A549 (cell line): ENCODE results near the gene DUSP2. TPM values are rescaled to one million over a fixed set of nuclear protein-coding genes. Genes with fewer than 3 reads are reported as not detected.

Experiments used
- ATAC-seq, 2 experiments: fragments of 200-7000 bp in 1 of 2; fragments of >200 bp in 1 of 2; cut with Nextera tagmentation in 1 of 2; cut with Tn5 transposase in 1 of 2; 3 replicates each; pipeline versions ENCODE4 v1.8.0 to v1.9.1; 2018 to 2020; ENCODE audit warnings: mild to moderate bottlenecking in 1 of 2, moderate library complexity in 1 of 2
- CTCF ChIA-PET: fragments of 300-600 bp; sonication (Branson Sonifier 250); formaldehyde crosslinking; extraction: SDS; loops from one replicate; lab custom pipeline; 2021; ENCODE audit warnings: antibody characterized with exemption, inconsistent platforms; lab: Yijun Ruan, JAX
- POLR2A ChIA-PET: fragments of 350-600 bp; formaldehyde crosslinking; extraction: SDS; loops from one replicate; lab custom pipeline; 2021; ENCODE audit warnings: antibody characterized with exemption, inconsistent platforms; lab: Yijun Ruan, JAX
- DNase-seq, 2 experiments: peaks; one replicate each; pipeline versions ENCODE4 v3.0.0 to v3.0.0-alpha.2; 2011 to 2016; ENCODE audit warnings: low read depth in 1 of 2, low spot score in 1 of 2
- FAIRE-seq: peaks from 2 replicates; lab custom pipeline; 2011; peaks lifted over from hg19 to GRCh38; lab: Jason Lieb, UNC
- H3K27ac ChIP-seq, 2 experiments: fragments of >200 bp; sonication (Bioruptor Twin); formaldehyde crosslinking; 3 replicates each; pipeline ENCODE4 v1.5.1; 2016 to 2017
- H3K4me1 ChIP-seq: fragments of >200 bp; sonication (Bioruptor Twin); formaldehyde crosslinking; 3 replicates; pipeline ENCODE4 v1.6.1; 2016
- H3K4me2 ChIP-seq: fragments of >200 bp; sonication (Bioruptor Twin); formaldehyde crosslinking; 3 replicates; pipeline ENCODE4 v1.6.1; 2016
- H3K4me3 ChIP-seq: fragments of >200 bp; sonication (Bioruptor Twin); formaldehyde crosslinking; 3 replicates; pipeline ENCODE4 v1.5.1; 2016
- H3K9me3 ChIP-seq: fragments of >200 bp; sonication (Bioruptor Twin); formaldehyde crosslinking; 3 replicates; pipeline ENCODE4 v1.6.1; 2016
- ATOH8 ChIP-seq: fragments of 250-450 bp; sonication (Bioruptor Pico); IDR thresholded peaks from 2 replicates; pipeline ENCODE4 v1.5.0; 2020; ENCODE audit warnings: low read depth, mild to moderate bottlenecking, moderate library complexity
- CBX2 ChIP-seq: fragments of 200-600 bp; sonication (generic); IDR thresholded peaks from 2 replicates; pipeline ENCODE4 v1.6.1; 2016; ENCODE audit warnings: low read depth, mild to moderate bottlenecking, borderline replicate concordance
- CHD2 ChIP-seq: fragments of 150-350 bp; IDR thresholded peaks from 2 replicates; pipeline ENCODE4 v1.6.1; 2014; ENCODE audit warnings: low read length; ENCODE audit not compliant: partially characterized antibody
- EHMT2 ChIP-seq: fragments of 200-600 bp; sonication (generic); IDR thresholded peaks from 2 replicates; pipeline ENCODE4 v1.6.1; 2016; ENCODE audit warnings: antibody characterized with exemption, low read depth, mild to moderate bottlenecking, moderate library complexity
- FOSL2 ChIP-seq, 2 experiments: fragments of 450-650 bp in 1 of 2; fragments of >200 bp in 1 of 2; sonication (Bioruptor Twin) in 1 of 2; formaldehyde crosslinking; IDR thresholded peaks; 2 replicates each; pipeline versions ENCODE4 v1.5.0 to v1.6.1; 2016 to 2020; ENCODE audit warnings: mild to moderate bottlenecking in 1 of 2, moderate library complexity in 1 of 2
- FOXS1 ChIP-seq: fragments of 250-450 bp; sonication (Bioruptor Pico); IDR thresholded peaks from 2 replicates; pipeline ENCODE4 v1.5.0; 2020; ENCODE audit warnings: mild to moderate bottlenecking, moderate library complexity
- HDAC2 ChIP-seq: fragments of 200-600 bp; sonication (generic); IDR thresholded peaks from 2 replicates; pipeline ENCODE4 v1.6.1; 2016
- HES2 ChIP-seq: fragments of >200 bp; sonication (Bioruptor Twin); formaldehyde crosslinking; IDR thresholded peaks from 2 replicates; pipeline ENCODE4 v1.6.1; 2016
- HEYL ChIP-seq: fragments of 250-450 bp; sonication (Bioruptor Pico); IDR thresholded peaks from 2 replicates; pipeline ENCODE4 v1.8.0; 2021; ENCODE audit warnings: mild to moderate bottlenecking, moderate library complexity
- JUN ChIP-seq, 2 experiments: fragments of >200 bp; sonication (Bioruptor Twin); formaldehyde crosslinking; IDR thresholded peaks; 2 replicates in 1 of 2; 3 replicates in 1 of 2; pipeline ENCODE4 v1.6.1; 2016 to 2017
- KDM1A ChIP-seq: fragments of 200-600 bp; sonication (generic); IDR thresholded peaks from 2 replicates; pipeline ENCODE4 v1.6.1; 2016; ENCODE audit warnings: low read depth, mild to moderate bottlenecking
- MAFK ChIP-seq: fragments of 450-650 bp; IDR thresholded peaks from 2 replicates; pipeline ENCODE4 v1.6.1; 2014; ENCODE audit not compliant: partially characterized antibody
- NFE2L2 ChIP-seq: fragments of 150-350 bp; conservative IDR thresholded peaks from 2 replicates; pipeline ENCODE4 v1.6.1; 2014; ENCODE audit warnings: low read length
- PHF8 ChIP-seq: fragments of 200-600 bp; sonication (generic); IDR thresholded peaks from 2 replicates; pipeline ENCODE4 v1.6.1; 2016; ENCODE audit warnings: low read depth, mild to moderate bottlenecking, antibody characterized with exemption, moderate library complexity, borderline replicate concordance
- POLR2A ChIP-seq: IDR thresholded peaks from 2 replicates; pipeline ENCODE4 v1.6.1; 2012; ENCODE audit warnings: mild to moderate bottlenecking, low read length
- RCOR1 ChIP-seq: fragments of 150-350 bp; IDR thresholded peaks from 2 replicates; pipeline ENCODE4 v1.6.1; 2014; ENCODE audit warnings: antibody characterized with exemption, low read length, low read depth
- REST ChIP-seq: fragments of 200-600 bp; sonication (generic); IDR thresholded peaks from 2 replicates; pipeline ENCODE4 v1.6.1; 2016; ENCODE audit warnings: antibody characterized with exemption, mild to moderate bottlenecking, moderate library complexity
- RNF2 ChIP-seq: fragments of 200-600 bp; sonication (generic); IDR thresholded peaks from 2 replicates; pipeline ENCODE4 v1.6.1; 2016; ENCODE audit warnings: low read depth, mild to moderate bottlenecking, antibody characterized with exemption, moderate library complexity, borderline replicate concordance
- SMC3 ChIP-seq: fragments of >200 bp; sonication (Bioruptor Twin); formaldehyde crosslinking; IDR thresholded peaks from 3 replicates; pipeline ENCODE4 v1.6.1; 2018; ENCODE audit warnings: inconsistent platforms
- ZC3H11A ChIP-seq: fragments of 450-650 bp; IDR thresholded peaks from 2 replicates; pipeline ENCODE4 v1.6.1; 2014; ENCODE audit warnings: antibody characterized with exemption, mild to moderate bottlenecking
- ZNF302 ChIP-seq: fragments of 250-450 bp; sonication (Bioruptor Pico); IDR thresholded peaks from 2 replicates; pipeline ENCODE4 v1.9.0; 2021; ENCODE audit warnings: inconsistent platforms, mild to moderate bottlenecking, moderate library complexity
- ZSCAN20 ChIP-seq: fragments of 250-450 bp; sonication (Bioruptor Pico); IDR thresholded peaks from 2 replicates; pipeline ENCODE4 v1.8.0; 2022; ENCODE audit warnings: mild to moderate bottlenecking, moderate library complexity
- WGBS: methylation state at CpG from one replicate; pipeline ENCODE4 v1.1.6; 2017; ENCODE audit errors: missing lambda C conversion rate; 5-methylcytosine and 5-hydroxymethylcytosine counted together
- polyA plus RNA-seq, 4 experiments: library from polyadenylated mRNA; depleted of rRNA in 3 of 4; stranded (reverse); fragments of >200 nt; fragmentation: RNase III in 1 of 4; extraction: RNeasy Plus Mini Kit Qiagen cat#74134 plus additional on column Dnase treatment in 1 of 4; gene quantifications; 2 replicates in 3 of 4; 3 replicates in 1 of 4; pipeline ENCODE4 v1.2.3, GENCODE V29; 2011 to 2017

Gene DUSP2
- polyA plus RNA-seq, 2 of the 4 experiments (the other 2 are of a cell fraction), result 0.26 to 0.27 TPM

GRCh38 chr2:96121414-96121813, 23.8 kb downstream of the DUSP2 start:
- FAIRE-seq (no peak), ATAC-seq (no peak), DNase-seq (no peak)
- H3K9me3 ChIP-seq, result no peaks in the 10 kb centered on the region
- POLR2A ChIA-PET, result no interaction called here
- no peak overlapping the region for H3K4me2 ChIP-seq
- CTCF ChIA-PET, result interaction anchor here (3.1 kb wide), 1 partner anchor 16 kb away, joined by 9 read pairs; the partner anchor contains the start of gene ASTL
- no peak for TF ChIP-seq ATOH8 (CRISPR knock-in tag)
- no peak for TF ChIP-seq FOXS1
- no peak for TF ChIP-seq KDM1A
- no peak for TF ChIP-seq HES2
- no peak for TF ChIP-seq JUN (IDR thresholded peaks at IDR 0.05)
- TF ChIP-seq HDAC2, result no peak
- TF ChIP-seq RNF2, result no peak
- TF ChIP-seq MAFK, result no peak
- no peak overlapping the region; a peak in 1 of 6 replicates for H3K27ac ChIP-seq
- peaks cover 4% of the 10 kb centered on the region; the same call in 2 of the 3 replicates for H3K4me1 ChIP-seq
- no peak overlapping the region for H3K4me3 ChIP-seq
- WGBS, result 48% methylated on average over 4 of the region's 4 CpGs

- DNase-seq (no peak), ATAC-seq (no peak), FAIRE-seq (no peak)
- no peak overlapping the region for H3K27ac ChIP-seq
- peaks cover 4% of the 10 kb centered on the region; the same call in 2 of the 3 replicates for H3K4me1 ChIP-seq
- H3K4me3 ChIP-seq, result no peak overlapping the region
- no peaks in the 10 kb centered on the region for H3K9me3 ChIP-seq
- WGBS, result 13% methylated on average over 7 of the region's 7 CpGs
- ChIA-PET CTCF (interaction anchor here (3.1 kb wide), 1 partner anchor 17 kb away, joined by 9 read pairs; the partner anchor contains the start of gene ASTL), POLR2A (no interaction called here)
- no peak overlapping the region for H3K4me2 ChIP-seq
- TF ChIP-seq HEYL (CRISPR knock-in tag), result no peak
- TF ChIP-seq RCOR1, result no peak
- TF ChIP-seq FOSL2 (IDR thresholded peaks at IDR 0.05), result no peak
- TF ChIP-seq FOSL2 (CRISPR knock-in tag; IDR thresholded peaks at IDR 0.05), result no peak
- TF ChIP-seq MAFK, result no peak
- no peak for TF ChIP-seq PHF8
- TF ChIP-seq CBX2, result no peak
- no peak for TF ChIP-seq RNF2
- TF ChIP-seq SMC3, result no peak
- no peak for TF ChIP-seq ZC3H11A
- TF ChIP-seq CHD2, result no peak
- no peak for TF ChIP-seq KDM1A
- TF ChIP-seq ZSCAN20, result no peak
Observed at GRCh38 chr2:96120991-96121390, 24.2 kb downstream of the DUSP2 start.

- DNase-seq, result no peak
- CTCF ChIA-PET, result interaction anchor here (0.8 to 1.6 kb wide), 2 partner anchors 54 to 98 kb away, joined by 3 to 5 read pairs; no protein-coding TSS in a partner anchor
- Histone ChIP-seq H3K27ac (no peak overlapping the region), H3K4me2 (no peak overlapping the region), H3K4me1 (peaks cover 4% of the 10 kb centered on the region; the same call in 2 of the 3 replicates), H3K4me3 (no peak overlapping the region)
- 40% methylated on average over 11 of the region's 11 CpGs for WGBS
- FAIRE-seq, result no peak
- ATAC-seq, result no peak
- TF ChIP-seq REST (no peak), POLR2A (no peak), RCOR1 (no peak), EHMT2 (no peak), JUN (IDR thresholded peaks at IDR 0.05) (no peak), ZNF302 (CRISPR knock-in tag) (no peak), NFE2L2 (no peak), HEYL (CRISPR knock-in tag) (no peak), CBX2 (no peak)
- TF ChIP-seq, all 56 proteins: peak for 0
- POLR2A ChIA-PET, result no interaction called here
- H3K9me3 ChIP-seq, result no peaks in the 10 kb centered on the region
Observed at GRCh38 chr2:96120091-96120720, 25.0 kb downstream of the DUSP2 start.
